Neural cell (in vitro differentiated cells): ENCODE measurements around the gene APBB1IP. TPM values are rescaled to one million over a fixed set of nuclear protein-coding genes. Genes with fewer than 3 reads are reported as not detected.

Experiments used
- H2AFZ ChIP-seq: fragments of 200-600, 300-800 bp; sonication (generic), shearing (Covaris generic); 2 replicates; pipeline ENCODE4 v1.6.0; 2014; ENCODE audit warnings: low read depth, mild to moderate bottlenecking, antibody characterized with exemption, low read length, moderate library complexity
- H3F3A ChIP-seq: fragments of 200-600 bp; shearing (Covaris generic); 2 replicates; pipeline ENCODE4 v1.6.1; 2016; ENCODE audit warnings: mild to moderate bottlenecking, moderate library complexity, mixed read lengths, antibody characterized with exemption, low read length; ENCODE audit not compliant: insufficient read depth, poor library complexity, severe bottlenecking
- H3K27ac ChIP-seq: fragments of 200-600, 300-800 bp; sonication (generic), shearing (Covaris generic); 2 replicates; pipeline ENCODE4 v1.5.1; 2014; ENCODE audit warnings: mild to moderate bottlenecking, low read length, moderate library complexity
- H3K27me3 ChIP-seq: fragments of 300-800, 200-600 bp; sonication (generic), shearing (Covaris generic); 2 replicates; pipeline ENCODE4 v1.6.0; 2014; ENCODE audit warnings: mild to moderate bottlenecking, low read depth, low read length, moderate library complexity; ENCODE audit not compliant: insufficient read depth
- H3K36me3 ChIP-seq: fragments of 300-800, 200-600 bp; sonication (generic), shearing (Covaris generic); 2 replicates; pipeline ENCODE4 v1.5.1; 2014; ENCODE audit warnings: mild to moderate bottlenecking, antibody characterized with exemption, low read length, moderate library complexity; ENCODE audit not compliant: insufficient read depth
- H3K4me2 ChIP-seq: fragments of 300-800, 200-600 bp; sonication (generic), shearing (Covaris generic); 2 replicates; pipeline ENCODE4 v1.6.0; 2014; ENCODE audit warnings: mild to moderate bottlenecking, low read length
- H3K4me3 ChIP-seq: fragments of 300-800, 200-600 bp; sonication (generic), shearing (Covaris generic); 2 replicates; pipeline ENCODE4 v1.5.1; 2014; ENCODE audit warnings: mild to moderate bottlenecking, low read length, moderate library complexity
- H3K79me2 ChIP-seq: fragments of 200-600 bp; shearing (Covaris generic); replicated peaks from 2 replicates; pipeline ENCODE4 v1.6.0; 2014; ENCODE audit warnings: mild to moderate bottlenecking, low read length, moderate library complexity; ENCODE audit not compliant: insufficient read depth
- H3K9ac ChIP-seq: fragments of 300-800, 200-600 bp; sonication (generic), shearing (Covaris generic); 2 replicates; pipeline ENCODE4 v1.6.1; 2016; ENCODE audit warnings: mild to moderate bottlenecking, low read length, mixed read lengths
- H3K9me2 ChIP-seq: fragments of 200-600 bp; shearing (Covaris generic); 2 replicates; pipeline ENCODE4 v1.6.1; 2016; ENCODE audit warnings: mild to moderate bottlenecking, low read length, mixed read lengths; ENCODE audit not compliant: insufficient read depth
- H3K9me3 ChIP-seq: fragments of 200-600, 300-800 bp; sonication (generic), shearing (Covaris generic); 2 replicates; pipeline ENCODE4 v1.6.1; 2016; ENCODE audit warnings: mild to moderate bottlenecking, mixed run types, low read length, moderate library complexity, mixed read lengths
- H4K20me1 ChIP-seq: fragments of 200-600 bp; shearing (Covaris generic); 2 replicates; pipeline ENCODE4 v1.6.1; 2016; ENCODE audit warnings: mild to moderate bottlenecking, mixed run types; ENCODE audit not compliant: insufficient read depth
- EP300 ChIP-seq: fragments of 450-650 bp; conservative IDR thresholded peaks from 2 replicates; pipeline ENCODE4 v1.6.1; 2014; ENCODE audit warnings: antibody characterized with exemption, mild to moderate bottlenecking, moderate library complexity; ENCODE audit not compliant: poor library complexity, severe bottlenecking
- EZH2 ChIP-seq: fragments of 200-600, 300-800 bp; shearing (Covaris generic), sonication (generic); IDR thresholded peaks from 2 replicates; pipeline ENCODE4 v1.6.1; 2014; ENCODE audit warnings: antibody characterized with exemption, low read length, borderline replicate concordance, mild to moderate bottlenecking; ENCODE audit not compliant: insufficient read depth, poor library complexity, severe bottlenecking
- MXI1 ChIP-seq: fragments of 450-650 bp; conservative IDR thresholded peaks from 2 replicates; pipeline ENCODE4 v1.6.1; 2014; ENCODE audit warnings: antibody characterized with exemption, mild to moderate bottlenecking; ENCODE audit not compliant: poor library complexity, severe bottlenecking
- POLR2AphosphoS5 ChIP-seq: IDR thresholded peaks from 2 replicates; pipeline ENCODE4 v1.6.1; 2012
- RAD21 ChIP-seq: fragments of 450-650 bp; conservative IDR thresholded peaks from 2 replicates; pipeline ENCODE4 v1.6.1; 2014; ENCODE audit warnings: antibody characterized with exemption, mild to moderate bottlenecking, moderate library complexity
- SMC3 ChIP-seq: fragments of 450-650 bp; conservative IDR thresholded peaks from 2 replicates; pipeline ENCODE4 v1.6.1; 2014; ENCODE audit warnings: antibody characterized with exemption, mild to moderate bottlenecking, moderate library complexity; ENCODE audit not compliant: poor library complexity
- TAF1 ChIP-seq: IDR thresholded peaks from 2 replicates; pipeline ENCODE4 v1.6.1; 2012; ENCODE audit warnings: low read depth
- polyA plus RNA-seq: library from polyadenylated mRNA; depleted of rRNA; stranded (reverse); fragments of >200 nt; gene quantifications from 2 replicates; pipeline ENCODE4 v1.2.3, GENCODE V29; 2014
- TF ChIP-seq, protein P1 (sequence below): IDR thresholded peaks from 2 replicates; pipeline ENCODE4 v1.6.1; 2012; ENCODE audit warnings: borderline replicate concordance
- TF ChIP-seq, protein P2 (sequence below): fragments of 450-650 bp; IDR thresholded peaks from 2 replicates; pipeline ENCODE4 v1.5.1; 2014; ENCODE audit warnings: antibody characterized with exemption, mild to moderate bottlenecking, moderate library complexity; ENCODE audit not compliant: poor library complexity, severe bottlenecking

The APBB1IP gene
- polyA plus RNA-seq, 1 donor from 2014 or later = not detected

DNA sequence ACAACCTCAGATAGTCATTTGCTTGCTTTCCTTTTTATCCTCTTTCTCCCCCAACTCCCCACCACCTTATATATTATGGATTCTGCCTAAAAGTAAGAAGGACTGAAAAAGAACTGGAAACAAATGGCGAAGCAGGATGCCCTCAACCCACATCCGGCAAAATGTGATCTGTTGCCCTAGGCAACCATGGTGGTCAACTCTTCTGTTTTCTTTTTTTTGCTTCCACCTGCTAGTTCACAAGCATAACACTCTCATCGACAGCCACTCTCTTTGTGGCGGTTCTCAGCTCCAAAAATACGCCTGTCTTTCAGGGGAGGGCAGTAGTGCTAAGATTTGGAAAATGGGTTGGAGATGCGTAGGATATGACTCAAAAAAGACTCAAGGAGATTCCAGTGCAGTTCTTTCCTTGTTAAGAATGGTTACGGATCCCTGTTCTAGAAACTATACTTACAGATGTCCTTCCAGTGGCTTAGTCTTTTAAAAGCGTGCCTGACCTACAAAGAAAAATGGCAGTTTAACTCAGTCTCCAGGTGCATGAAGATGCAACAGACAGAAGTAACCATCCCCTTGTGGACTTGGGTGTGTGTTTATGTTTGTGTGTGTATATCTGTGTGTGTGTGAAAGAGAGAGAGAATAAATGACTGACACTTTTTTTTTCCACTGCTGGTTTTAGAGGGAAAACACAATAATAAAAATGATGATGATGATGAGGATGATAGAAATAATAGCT lies 10.7 kb downstream of the APBB1IP start:
- Histone ChIP-seq H3K4me3 (no peak overlapping the region), H3F3A (no peaks in the 10 kb centered on the region), H2AFZ (no peak overlapping the region), H3K9ac (no peak overlapping the region), H3K79me2 (no peaks in the 10 kb centered on the region), H3K36me3 (no peaks in the 10 kb centered on the region), H3K27ac (no peak overlapping the region), H3K27me3 (no peaks in the 10 kb centered on the region), H4K20me1 (no peaks in the 10 kb centered on the region), H3K9me3 (no peaks in the 10 kb centered on the region), H3K4me2 (no peak overlapping the region), H3K9me2 (no peaks in the 10 kb centered on the region)
- TF ChIP-seq TAF1 (no peak), SMC3 (no peak), EZH2 (no peak), POLR2AphosphoS5 (no peak), EP300 (no peak), RAD21 (no peak), MXI1 (no peak)
- TF ChIP-seq, protein P1, sequence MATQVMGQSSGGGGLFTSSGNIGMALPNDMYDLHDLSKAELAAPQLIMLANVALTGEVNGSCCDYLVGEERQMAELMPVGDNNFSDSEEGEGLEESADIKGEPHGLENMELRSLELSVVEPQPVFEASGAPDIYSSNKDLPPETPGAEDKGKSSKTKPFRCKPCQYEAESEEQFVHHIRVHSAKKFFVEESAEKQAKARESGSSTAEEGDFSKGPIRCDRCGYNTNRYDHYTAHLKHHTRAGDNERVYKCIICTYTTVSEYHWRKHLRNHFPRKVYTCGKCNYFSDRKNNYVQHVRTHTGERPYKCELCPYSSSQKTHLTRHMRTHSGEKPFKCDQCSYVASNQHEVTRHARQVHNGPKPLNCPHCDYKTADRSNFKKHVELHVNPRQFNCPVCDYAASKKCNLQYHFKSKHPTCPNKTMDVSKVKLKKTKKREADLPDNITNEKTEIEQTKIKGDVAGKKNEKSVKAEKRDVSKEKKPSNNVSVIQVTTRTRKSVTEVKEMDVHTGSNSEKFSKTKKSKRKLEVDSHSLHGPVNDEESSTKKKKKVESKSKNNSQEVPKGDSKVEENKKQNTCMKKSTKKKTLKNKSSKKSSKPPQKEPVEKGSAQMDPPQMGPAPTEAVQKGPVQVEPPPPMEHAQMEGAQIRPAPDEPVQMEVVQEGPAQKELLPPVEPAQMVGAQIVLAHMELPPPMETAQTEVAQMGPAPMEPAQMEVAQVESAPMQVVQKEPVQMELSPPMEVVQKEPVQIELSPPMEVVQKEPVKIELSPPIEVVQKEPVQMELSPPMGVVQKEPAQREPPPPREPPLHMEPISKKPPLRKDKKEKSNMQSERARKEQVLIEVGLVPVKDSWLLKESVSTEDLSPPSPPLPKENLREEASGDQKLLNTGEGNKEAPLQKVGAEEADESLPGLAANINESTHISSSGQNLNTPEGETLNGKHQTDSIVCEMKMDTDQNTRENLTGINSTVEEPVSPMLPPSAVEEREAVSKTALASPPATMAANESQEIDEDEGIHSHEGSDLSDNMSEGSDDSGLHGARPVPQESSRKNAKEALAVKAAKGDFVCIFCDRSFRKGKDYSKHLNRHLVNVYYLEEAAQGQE = no peak
- TF ChIP-seq, protein P2, sequence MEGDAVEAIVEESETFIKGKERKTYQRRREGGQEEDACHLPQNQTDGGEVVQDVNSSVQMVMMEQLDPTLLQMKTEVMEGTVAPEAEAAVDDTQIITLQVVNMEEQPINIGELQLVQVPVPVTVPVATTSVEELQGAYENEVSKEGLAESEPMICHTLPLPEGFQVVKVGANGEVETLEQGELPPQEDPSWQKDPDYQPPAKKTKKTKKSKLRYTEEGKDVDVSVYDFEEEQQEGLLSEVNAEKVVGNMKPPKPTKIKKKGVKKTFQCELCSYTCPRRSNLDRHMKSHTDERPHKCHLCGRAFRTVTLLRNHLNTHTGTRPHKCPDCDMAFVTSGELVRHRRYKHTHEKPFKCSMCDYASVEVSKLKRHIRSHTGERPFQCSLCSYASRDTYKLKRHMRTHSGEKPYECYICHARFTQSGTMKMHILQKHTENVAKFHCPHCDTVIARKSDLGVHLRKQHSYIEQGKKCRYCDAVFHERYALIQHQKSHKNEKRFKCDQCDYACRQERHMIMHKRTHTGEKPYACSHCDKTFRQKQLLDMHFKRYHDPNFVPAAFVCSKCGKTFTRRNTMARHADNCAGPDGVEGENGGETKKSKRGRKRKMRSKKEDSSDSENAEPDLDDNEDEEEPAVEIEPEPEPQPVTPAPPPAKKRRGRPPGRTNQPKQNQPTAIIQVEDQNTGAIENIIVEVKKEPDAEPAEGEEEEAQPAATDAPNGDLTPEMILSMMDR = no peak

DNA sequence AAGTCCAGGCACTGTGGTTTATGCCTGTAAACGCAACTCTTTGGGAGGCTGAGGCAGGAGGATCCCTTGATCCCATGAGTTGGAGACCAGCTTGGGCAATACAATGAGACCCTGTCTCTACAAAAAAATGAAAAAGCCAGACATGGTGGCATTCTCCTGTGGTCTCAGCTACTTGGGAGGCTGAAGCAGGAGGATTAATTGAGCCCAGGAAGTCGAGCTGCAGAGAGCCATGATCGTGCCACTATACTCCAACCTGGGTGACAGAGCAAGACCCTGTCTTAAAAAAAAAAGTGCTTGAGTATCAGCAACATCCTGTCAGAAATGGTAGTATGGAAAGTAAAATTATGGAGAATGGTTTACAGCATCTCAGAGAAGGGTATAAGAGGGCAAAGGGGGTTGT lies 11.6 kb downstream of the APBB1IP start:
- H2AFZ ChIP-seq = no peak overlapping the region
- no peak overlapping the region for H3K4me2 ChIP-seq
- no peak overlapping the region for H3K9ac ChIP-seq
- H3K27ac ChIP-seq = no peak overlapping the region
- TF ChIP-seq EZH2 = no peak
- TF ChIP-seq EP300 = no peak
- TF ChIP-seq POLR2AphosphoS5 = no peak
- no peak for TF ChIP-seq SMC3
- TF ChIP-seq, protein P2 = no peak
- TF ChIP-seq RAD21 = no peak
- TF ChIP-seq, protein P1 = no peak
- TF ChIP-seq TAF1 = no peak
- TF ChIP-seq MXI1 = no peak
- no peaks in the 10 kb centered on the region for H3K9me2 ChIP-seq
- H3K36me3 ChIP-seq = no peaks in the 10 kb centered on the region
- H3K27me3 ChIP-seq = no peaks in the 10 kb centered on the region
- H3K4me3 ChIP-seq = no peak overlapping the region
- H4K20me1 ChIP-seq = no peaks in the 10 kb centered on the region
- H3K79me2 ChIP-seq = no peaks in the 10 kb centered on the region
- no peaks in the 10 kb centered on the region for H3F3A ChIP-seq
- no peaks in the 10 kb centered on the region for H3K9me3 ChIP-seq
